IMR-90 (cell line): ENCODE measurements around the gene TJAP1. TPM values are rescaled to one million over a fixed set of nuclear protein-coding genes. Genes with fewer than 3 reads are reported as not detected.

Source experiments
- ATAC-seq: fragments of 200-7000 bp; cut with Tn5 transposase; 2 replicates; pipeline ENCODE4 v1.9.1; 2020; ENCODE audit warnings: low read depth, mild to moderate bottlenecking, moderate library complexity
- BruUV-seq: library from RNA; stranded (reverse); fragments of 400-500 nt; replicated peaks from 2 replicates; lab custom pipeline; 2021; lab: Mats Ljungman, UMichigan
- CTCF ChIA-PET: fragments of 300-600 bp; formaldehyde crosslinking; extraction: SDS; loops from one replicate; lab custom pipeline; 2021; ENCODE audit warnings: antibody characterized with exemption; lab: Yijun Ruan, JAX
- POLR2A ChIA-PET: fragments of 300-600 bp; sonication (Branson Sonifier 250); formaldehyde crosslinking; loops from one replicate; lab custom pipeline; 2022; ENCODE audit warnings: antibody characterized with exemption; ENCODE audit not compliant: unreplicated experiment; lab: Charles Lee
- DNase-seq: peaks from one replicate; pipeline ENCODE4 v3.0.0; 2013
- H2AFZ ChIP-seq: replicated peaks from 2 replicates; pipeline ENCODE3; 2013; ENCODE audit warnings: low read length, mild to moderate bottlenecking; ENCODE audit not compliant: poor library complexity
- H2AK5ac ChIP-seq: 2 replicates; pipeline ENCODE4 v1.6.1; 2013; ENCODE audit warnings: low read depth, low read length, inconsistent platforms
- H2AK9ac ChIP-seq: replicated peaks from 2 replicates; pipeline ENCODE3; 2013; ENCODE audit warnings: mild to moderate bottlenecking, low read depth, low read length, moderate library complexity; ENCODE audit not compliant: poor library complexity
- H2BK120ac ChIP-seq: 2 replicates; pipeline ENCODE4 v1.6.1; 2013; ENCODE audit warnings: low read depth, low read length, inconsistent platforms
- H2BK15ac ChIP-seq: 3 replicates; pipeline ENCODE4 v1.6.1; 2013; ENCODE audit warnings: low read depth, low read length, inconsistent platforms
- H2BK20ac ChIP-seq: 2 replicates; pipeline ENCODE4 v1.6.1; 2013; ENCODE audit warnings: low read depth, mild to moderate bottlenecking, inconsistent platforms, low read length, moderate library complexity
- H2BK5ac ChIP-seq: 2 replicates; pipeline ENCODE4 v1.6.1; 2013; ENCODE audit warnings: mild to moderate bottlenecking, low read depth, low read length, inconsistent platforms; ENCODE audit not compliant: poor library complexity, severe bottlenecking
- H3K14ac ChIP-seq: replicated peaks from 2 replicates; pipeline ENCODE4 v1.6.1; 2013; ENCODE audit warnings: low read depth, low read length, inconsistent platforms
- H3K18ac ChIP-seq: 2 replicates; pipeline ENCODE4 v1.6.1; 2013; ENCODE audit warnings: low read depth, low read length, control low read depth
- H3K23ac ChIP-seq: 2 replicates; pipeline ENCODE4 v1.6.1; 2013; ENCODE audit warnings: low read depth, low read length, inconsistent platforms
- H3K27ac ChIP-seq: 2 replicates; pipeline ENCODE4 v1.5.1; 2013; ENCODE audit warnings: mild to moderate bottlenecking, control low read depth, low read length; ENCODE audit not compliant: insufficient read depth
- H3K27me3 ChIP-seq: 2 replicates; pipeline ENCODE4 v1.6.1; 2013; ENCODE audit warnings: low read length; ENCODE audit not compliant: control insufficient read depth, insufficient read depth
- H3K36me3 ChIP-seq: 2 replicates; pipeline ENCODE4 v1.6.1; 2013; ENCODE audit warnings: low read length, mixed read lengths; ENCODE audit not compliant: control insufficient read depth, insufficient read depth
- H3K4ac ChIP-seq: 2 replicates; pipeline ENCODE4 v1.6.1; 2013; ENCODE audit warnings: low read depth, low read length, inconsistent platforms
- H3K4me1 ChIP-seq: 2 replicates; pipeline ENCODE4 v1.6.1; 2013; ENCODE audit warnings: low read length, mixed read lengths; ENCODE audit not compliant: control insufficient read depth, insufficient read depth
- H3K4me2 ChIP-seq: 2 replicates; pipeline ENCODE4 v1.6.1; 2013; ENCODE audit warnings: low read depth, mild to moderate bottlenecking, control low read depth, low read length, moderate library complexity
- H3K4me3 ChIP-seq: 2 replicates; pipeline ENCODE4 v1.5.1; 2013; ENCODE audit warnings: low read depth, mild to moderate bottlenecking, control low read depth, low read length, moderate library complexity; ENCODE audit not compliant: insufficient read depth
- H3K56ac ChIP-seq: 2 replicates; pipeline ENCODE4 v1.6.1; 2013; ENCODE audit warnings: low read length, inconsistent platforms; ENCODE audit not compliant: insufficient read depth; ENCODE audit errors: extremely low read depth
- H3K79me1 ChIP-seq, 2 experiments: 2 replicates each; pipeline ENCODE4 v1.6.1; 2013; ENCODE audit warnings: low read length in 2 of 2, inconsistent platforms in 1 of 2, low read depth in 1 of 2
- H3K9ac ChIP-seq: 2 replicates; pipeline ENCODE4 v1.6.1; 2013; ENCODE audit warnings: low read depth, low read length, control low read depth
- H3K9me1 ChIP-seq: 2 replicates; pipeline ENCODE4 v1.6.1; 2013; ENCODE audit warnings: low read length, inconsistent platforms; ENCODE audit not compliant: insufficient read depth
- H3K9me3 ChIP-seq: 2 replicates; pipeline ENCODE4 v1.6.1; 2013; ENCODE audit warnings: low read length; ENCODE audit not compliant: control insufficient read depth, insufficient read depth
- H4K20me1 ChIP-seq: 2 replicates; pipeline ENCODE4 v1.6.1; 2013; ENCODE audit warnings: low read length, inconsistent platforms; ENCODE audit not compliant: insufficient read depth
- H4K5ac ChIP-seq: 2 replicates; pipeline ENCODE4 v1.6.1; 2013; ENCODE audit warnings: mild to moderate bottlenecking, low read depth, low read length, control low read depth
- H4K8ac ChIP-seq, 2 experiments: 2 replicates each; pipeline ENCODE4 v1.6.1; 2013; ENCODE audit warnings: low read depth in 2 of 2, low read length in 2 of 2, control low read depth in 1 of 2, inconsistent platforms in 1 of 2
- H4K91ac ChIP-seq: 2 replicates; pipeline ENCODE4 v1.6.1; 2013; ENCODE audit warnings: low read depth, low read length, inconsistent platforms; ENCODE audit not compliant: insufficient read depth
- CEBPB ChIP-seq: IDR thresholded peaks from 2 replicates; pipeline ENCODE4 v1.6.1; 2012; ENCODE audit warnings: low read depth, low read length, improper control_type of control experiment
- CHD1 ChIP-seq: IDR thresholded peaks from 2 replicates; pipeline ENCODE4 v1.6.1; 2012; ENCODE audit warnings: low read depth, low read length, improper control_type of control experiment
- ELK1 ChIP-seq: fragments of 150-350 bp; IDR thresholded peaks from 2 replicates; pipeline ENCODE4 v1.6.1; 2016; ENCODE audit warnings: low read depth, mild to moderate bottlenecking, low read length, moderate library complexity, borderline replicate concordance
- FOS ChIP-seq: fragments of 150-350 bp; IDR thresholded peaks from 2 replicates; pipeline ENCODE4 v1.6.1; 2016; ENCODE audit warnings: low read depth, low read length
- MAFK ChIP-seq: IDR thresholded peaks from 2 replicates; pipeline ENCODE4 v1.6.1; 2012; ENCODE audit warnings: low read depth, low read length, improper control_type of control experiment
- NFE2L2 ChIP-seq: fragments of 150-350 bp; IDR thresholded peaks from 2 replicates; pipeline ENCODE4 v1.6.1; 2016; ENCODE audit warnings: low read depth, mild to moderate bottlenecking, low read length
- POLR2A ChIP-seq: IDR thresholded peaks from 2 replicates; pipeline ENCODE4 v1.6.1; 2012; ENCODE audit warnings: mild to moderate bottlenecking, low read depth, low read length
- RCOR1 ChIP-seq: IDR thresholded peaks from 2 replicates; pipeline ENCODE4 v1.6.1; 2012; ENCODE audit warnings: mild to moderate bottlenecking, low read length, improper control_type of control experiment; ENCODE audit not compliant: insufficient replicate concordance
- SMC3 ChIP-seq: fragments of 150-350 bp; IDR thresholded peaks from 2 replicates; pipeline ENCODE4 v1.6.1; 2016; ENCODE audit warnings: low read depth, mild to moderate bottlenecking, antibody characterized with exemption, low read length, moderate library complexity
- WGBS, 2 experiments: methylation state at CpG; one replicate each; pipeline versions ENCODE4 v1.1.5 to v1.1.7; 2013; ENCODE audit warnings: missing lambda C conversion rate in 2 of 2; ENCODE audit not compliant: insufficient read length in 1 of 2; ENCODE audit errors: extremely low coverage in 2 of 2; 5-methylcytosine and 5-hydroxymethylcytosine counted together
- dilution Hi-C: fragments of 300-500 bp; cut with HindIII; formaldehyde crosslinking; loops from one replicate; pipeline ENCODE4 v1.14.3; 2018; ENCODE audit warnings: low sequenced_read_pairs; ENCODE audit not compliant: unreplicated experiment
- in situ Hi-C: fragments of 300-500 bp; cut with MboI; formaldehyde crosslinking; loops from 3 replicates; pipeline ENCODE4 v1.14.3; 2019; ENCODE audit warnings: low sequenced_read_pairs, inconsistent platforms, mixed read lengths
- intact Hi-C: fragments of 100-400 bp; cut with micrococcal nuclease; formaldehyde crosslinking; loops from 2 replicates; pipeline ENCODE4 v1.10.0; 2022
- polyA plus RNA-seq, 3 experiments: library from polyadenylated mRNA; depleted of rRNA; stranded (reverse); fragments of >200 nt; gene quantifications; 2 replicates each; pipeline ENCODE4 v1.2.3, GENCODE V29; 2012; ENCODE audit warnings: low replicate concordance in 1 of 3
- total RNA-seq: library from RNA; depleted of rRNA; stranded (reverse); fragments of >200 nt; gene quantifications from 2 replicates; pipeline ENCODE4 v1.2.3, GENCODE V29; 2012
- TF ChIP-seq, protein P1 (sequence below): fragments of 150-350 bp; IDR thresholded peaks from 2 replicates; pipeline ENCODE4 v1.6.1; 2017; ENCODE audit warnings: mild to moderate bottlenecking, antibody characterized with exemption, low read length, low read depth
- TF ChIP-seq, protein P2 (sequence below): conservative IDR thresholded peaks from 2 replicates; pipeline ENCODE4 v1.5.1; 2012; ENCODE audit warnings: mild to moderate bottlenecking, low read depth, low read length, improper control_type of control experiment

Gene TJAP1
- total and polyA plus RNA-seq, 2 of the 4 experiments (the other 2 are of a cell fraction) = 12.2 to 34.2 TPM

- peaks cover 10 to 21% of the 10 kb centered on the region in 2 experiments; a peak in 3 of 4 replicates for H3K79me1 ChIP-seq
- H3K4me2 ChIP-seq = no peak overlapping the region
- H2AFZ ChIP-seq = no peak overlapping the region
- CTCF ChIA-PET = interaction anchor here (1.0 kb wide), 1 partner anchor 37 kb away, joined by 3 read pairs; no protein-coding TSS in a partner anchor
- H3K14ac ChIP-seq = no peak overlapping the region
- no peak overlapping the region for H3K18ac ChIP-seq
- BruUV-seq = no TSS peak
- H3K56ac ChIP-seq = no peak overlapping the region
- intact Hi-C loops (no loop called here), dilution Hi-C loops (no loop called here), in situ Hi-C loops (no loop called here)
- 40% methylated on average over 1 of the region's 15 CpGs; no CpG with 5 or more reads in 1 of the 2 experiments for WGBS, 2 experiments
- no peak for ATAC-seq
- H4K8ac ChIP-seq = no peak overlapping the region
- H2AK5ac ChIP-seq = no peak overlapping the region
- no peak overlapping the region for H3K27ac ChIP-seq
- TF ChIP-seq, protein P1, sequence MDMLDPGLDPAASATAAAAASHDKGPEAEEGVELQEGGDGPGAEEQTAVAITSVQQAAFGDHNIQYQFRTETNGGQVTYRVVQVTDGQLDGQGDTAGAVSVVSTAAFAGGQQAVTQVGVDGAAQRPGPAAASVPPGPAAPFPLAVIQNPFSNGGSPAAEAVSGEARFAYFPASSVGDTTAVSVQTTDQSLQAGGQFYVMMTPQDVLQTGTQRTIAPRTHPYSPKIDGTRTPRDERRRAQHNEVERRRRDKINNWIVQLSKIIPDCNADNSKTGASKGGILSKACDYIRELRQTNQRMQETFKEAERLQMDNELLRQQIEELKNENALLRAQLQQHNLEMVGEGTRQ = no peak
- TF ChIP-seq, protein P2, sequence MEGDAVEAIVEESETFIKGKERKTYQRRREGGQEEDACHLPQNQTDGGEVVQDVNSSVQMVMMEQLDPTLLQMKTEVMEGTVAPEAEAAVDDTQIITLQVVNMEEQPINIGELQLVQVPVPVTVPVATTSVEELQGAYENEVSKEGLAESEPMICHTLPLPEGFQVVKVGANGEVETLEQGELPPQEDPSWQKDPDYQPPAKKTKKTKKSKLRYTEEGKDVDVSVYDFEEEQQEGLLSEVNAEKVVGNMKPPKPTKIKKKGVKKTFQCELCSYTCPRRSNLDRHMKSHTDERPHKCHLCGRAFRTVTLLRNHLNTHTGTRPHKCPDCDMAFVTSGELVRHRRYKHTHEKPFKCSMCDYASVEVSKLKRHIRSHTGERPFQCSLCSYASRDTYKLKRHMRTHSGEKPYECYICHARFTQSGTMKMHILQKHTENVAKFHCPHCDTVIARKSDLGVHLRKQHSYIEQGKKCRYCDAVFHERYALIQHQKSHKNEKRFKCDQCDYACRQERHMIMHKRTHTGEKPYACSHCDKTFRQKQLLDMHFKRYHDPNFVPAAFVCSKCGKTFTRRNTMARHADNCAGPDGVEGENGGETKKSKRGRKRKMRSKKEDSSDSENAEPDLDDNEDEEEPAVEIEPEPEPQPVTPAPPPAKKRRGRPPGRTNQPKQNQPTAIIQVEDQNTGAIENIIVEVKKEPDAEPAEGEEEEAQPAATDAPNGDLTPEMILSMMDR = no peak
- TF ChIP-seq POLR2A (no peak), NFE2L2 (no peak), SMC3 (no peak), RCOR1 (no peak), MAFK (no peak), FOS (no peak), CEBPB (no peak), CHD1 (no peak), ELK1 (no peak)
- no peaks in the 10 kb centered on the region for H3K27me3 ChIP-seq
- H4K20me1 ChIP-seq = no peaks in the 10 kb centered on the region; the same call in 1 of the 2 replicates
- no peak overlapping the region for H3K4me3 ChIP-seq
- no peak overlapping the region for H3K9ac ChIP-seq
- POLR2A ChIA-PET = no interaction called here
- no peaks in the 10 kb centered on the region for H3K9me3 ChIP-seq
- no peak for DNase-seq
- H3K4me1 ChIP-seq = peaks cover 16% of the 10 kb centered on the region
- no peak overlapping the region for H2BK15ac ChIP-seq
- no peak overlapping the region for H4K91ac ChIP-seq
- no peak overlapping the region for H3K4ac ChIP-seq
- H3K9me1 ChIP-seq = peaks cover 20% of the 10 kb centered on the region; the same call in 1 of the 2 replicates
- H2BK5ac ChIP-seq = no peak overlapping the region
- H4K5ac ChIP-seq = no peak overlapping the region
- H3K23ac ChIP-seq = no peak overlapping the region
- H2BK120ac ChIP-seq = no peak overlapping the region
- H2BK20ac ChIP-seq = no peak overlapping the region
- peaks cover 22% of the 10 kb centered on the region for H3K36me3 ChIP-seq
- no peak overlapping the region for H2AK9ac ChIP-seq
Observed at GRCh38 chr6:43434001-43434840, 43.1 kb upstream of the TJAP1 start.
